Activated naive CD4-positive, alpha-beta T cell treated with anti-CD3 and anti-CD28 coated beads for 36 hours (primary cell): ENCODE results near the gene SLC19A1. TPM values are rescaled to one million over a fixed set of nuclear protein-coding genes. Genes with fewer than 3 reads are reported as not detected.

ENCODE experiments used
- CTCF ChIA-PET: fragments of 350-600 bp; sonication (Branson Sonifier 250); formaldehyde crosslinking; loops from one replicate; lab custom pipeline; 2021; ENCODE audit warnings: antibody characterized with exemption; lab: Charles Lee
- DNase-seq: peaks from one replicate; pipeline ENCODE4 v3.0.0-alpha.2; 2020
- H3K27ac Mint-ChIP-seq: one replicate; pipeline ENCODE4 v1.8.0; 2021; ENCODE audit warnings: mild to moderate bottlenecking, mixed read lengths
- H3K27me3 Mint-ChIP-seq: one replicate; pipeline ENCODE4 v1.8.0; 2021; ENCODE audit warnings: low read depth, mixed read lengths
- H3K36me3 Mint-ChIP-seq: one replicate; pipeline ENCODE4 v1.8.0; 2021; ENCODE audit warnings: low read depth, mixed read lengths
- H3K4me1 Mint-ChIP-seq: one replicate; pipeline ENCODE4 v1.8.0; 2021; ENCODE audit warnings: low read depth, mixed read lengths
- H3K4me3 Mint-ChIP-seq: one replicate; pipeline ENCODE4 v1.8.0; 2021; ENCODE audit warnings: mild to moderate bottlenecking, moderate library complexity, mixed read lengths
- H3K9me3 Mint-ChIP-seq: one replicate; pipeline ENCODE4 v1.8.0; 2021; ENCODE audit warnings: mixed read lengths
- intact Hi-C: fragments of 100-400 bp; cut with micrococcal nuclease; formaldehyde crosslinking; loops from one replicate; pipeline ENCODE4 v1.15.1; 2023
- total RNA-seq, 2 experiments: library from RNA; stranded (reverse); gene quantifications; one replicate each; pipeline ENCODE4 v1.2.3, GENCODE V29; 2021

SLC19A1 gene
- total RNA-seq, 2 experiments from 2014 or later, result 32.2 to 33.0 TPM

DNA sequence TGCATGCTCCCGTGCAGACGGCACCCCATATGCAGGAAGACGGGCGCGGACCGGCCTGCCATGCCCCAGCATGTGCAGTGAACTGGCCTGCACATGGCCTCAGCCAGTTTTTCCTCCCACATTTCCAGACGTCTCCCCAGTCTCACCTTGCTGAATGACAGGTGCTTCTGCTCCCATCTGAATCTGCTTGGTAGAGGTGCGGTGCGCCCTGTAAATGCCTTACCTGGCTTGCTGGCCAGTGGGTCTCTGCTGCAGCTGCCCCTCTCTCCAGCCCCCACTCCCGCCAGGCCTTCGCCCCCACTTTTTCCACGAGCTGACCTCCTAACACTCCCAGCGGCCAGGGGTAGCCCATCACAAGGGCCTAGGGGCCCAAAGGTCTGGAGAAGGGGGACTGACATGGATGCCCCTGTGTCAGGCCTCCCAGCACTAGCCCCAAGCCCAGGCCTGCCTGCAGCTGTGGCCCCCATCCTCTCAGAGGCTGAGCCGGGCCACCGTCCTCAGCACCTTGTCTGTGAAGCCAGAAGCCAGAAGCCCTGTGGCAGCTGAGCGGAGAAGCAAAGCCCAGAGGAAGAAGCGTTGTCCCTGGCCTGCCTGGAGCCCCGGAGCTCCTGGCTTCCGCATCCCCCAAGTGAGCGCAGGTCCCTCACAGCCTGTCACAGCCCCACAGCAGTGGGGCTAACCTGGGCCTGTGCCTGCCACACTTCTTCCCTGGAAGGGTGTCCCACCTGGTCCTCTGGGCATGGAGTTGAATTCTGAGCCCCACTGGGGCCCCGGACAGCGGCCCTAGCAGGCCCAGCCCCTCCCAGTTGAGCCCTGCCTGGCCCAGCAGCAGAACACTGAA is 3.7 kb upstream of the SLC19A1 start:
- CTCF ChIA-PET, result no interaction called here
- peaks cover 1% of the 10 kb centered on the region for H3K36me3 Mint-ChIP-seq
- intact Hi-C loops, result no loop called here
- H3K27me3 Mint-ChIP-seq, result no peaks in the 10 kb centered on the region
- no peak overlapping the region for H3K4me3 Mint-ChIP-seq
- peaks cover 19% of the 10 kb centered on the region for H3K4me1 Mint-ChIP-seq
- no peaks in the 10 kb centered on the region for H3K9me3 Mint-ChIP-seq
- H3K27ac Mint-ChIP-seq, result no peak overlapping the region
- no peak for DNase-seq

DNA sequence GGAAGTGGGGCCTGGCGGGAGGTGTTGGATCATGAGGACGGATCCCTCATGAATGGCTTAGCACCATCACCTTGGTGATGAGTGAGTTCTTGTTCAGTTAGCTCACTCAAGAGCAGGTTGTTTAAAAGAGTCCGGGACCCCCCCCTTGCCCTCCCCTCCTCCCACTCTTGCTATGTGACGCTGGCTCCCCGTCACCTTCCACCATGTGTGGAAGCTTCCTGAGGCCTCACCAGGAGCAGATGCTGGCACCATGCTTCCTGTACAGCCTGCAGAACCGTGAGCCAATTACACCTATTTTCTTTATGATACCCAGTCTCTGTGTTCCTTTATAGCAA is 3.0 kb upstream of the SLC19A1 start:
- CTCF ChIA-PET, result no interaction called here
- no peak overlapping the region for H3K4me3 Mint-ChIP-seq
- peaks cover 4% of the 10 kb centered on the region for H3K36me3 Mint-ChIP-seq
- H3K9me3 Mint-ChIP-seq, result no peaks in the 10 kb centered on the region
- DNase-seq, result no peak
- H3K27me3 Mint-ChIP-seq, result no peaks in the 10 kb centered on the region
- H3K27ac Mint-ChIP-seq, result no peak overlapping the region
- peaks cover 18% of the 10 kb centered on the region for H3K4me1 Mint-ChIP-seq
- intact Hi-C loops, result no loop called here

DNA sequence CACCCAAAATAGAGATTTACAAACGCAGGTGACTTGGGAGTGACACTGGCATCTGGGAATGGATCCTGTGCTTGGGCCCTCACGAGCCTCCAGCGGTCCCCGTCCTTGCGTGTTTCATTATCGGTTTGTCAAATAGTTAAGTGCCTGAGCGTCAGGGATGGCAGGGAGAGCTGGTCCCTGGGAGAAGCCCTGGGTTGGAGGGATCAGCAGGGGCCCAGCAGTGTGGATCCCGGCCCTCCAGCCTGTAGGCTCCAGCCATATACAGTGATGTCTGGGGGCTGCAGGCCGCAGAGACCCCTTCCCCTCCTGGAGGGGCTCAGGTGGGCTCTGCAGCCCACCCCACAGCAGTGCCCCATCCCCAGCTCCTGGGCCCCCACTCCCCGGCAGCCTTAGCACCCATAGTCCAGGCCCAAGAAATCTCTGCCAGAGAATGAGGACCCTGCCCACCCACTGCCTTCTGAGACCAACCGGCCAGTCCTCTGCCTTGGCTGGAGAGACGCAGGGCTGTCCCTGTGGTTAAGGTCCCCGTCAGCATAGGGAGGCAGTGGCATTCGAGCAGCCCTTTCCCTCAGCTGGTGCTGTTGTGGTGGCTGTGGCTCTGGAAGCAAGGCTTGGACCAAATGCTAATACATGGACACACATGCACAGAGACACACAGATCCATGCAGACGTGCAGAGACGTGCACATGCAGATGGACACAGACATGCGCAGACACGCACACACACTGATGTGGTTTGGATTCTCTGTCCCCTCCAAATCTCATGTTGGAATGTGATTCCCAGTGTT is 2.4 kb upstream of the SLC19A1 start:
- no peak for DNase-seq
- no peaks in the 10 kb centered on the region for H3K9me3 Mint-ChIP-seq
- H3K27ac Mint-ChIP-seq, result no peak overlapping the region
- CTCF ChIA-PET, result no interaction called here
- intact Hi-C loops, result no loop called here
- H3K4me1 Mint-ChIP-seq, result peaks cover 22% of the 10 kb centered on the region
- peaks cover 4% of the 10 kb centered on the region for H3K36me3 Mint-ChIP-seq
- no peaks in the 10 kb centered on the region for H3K27me3 Mint-ChIP-seq
- no peak overlapping the region for H3K4me3 Mint-ChIP-seq

DNA sequence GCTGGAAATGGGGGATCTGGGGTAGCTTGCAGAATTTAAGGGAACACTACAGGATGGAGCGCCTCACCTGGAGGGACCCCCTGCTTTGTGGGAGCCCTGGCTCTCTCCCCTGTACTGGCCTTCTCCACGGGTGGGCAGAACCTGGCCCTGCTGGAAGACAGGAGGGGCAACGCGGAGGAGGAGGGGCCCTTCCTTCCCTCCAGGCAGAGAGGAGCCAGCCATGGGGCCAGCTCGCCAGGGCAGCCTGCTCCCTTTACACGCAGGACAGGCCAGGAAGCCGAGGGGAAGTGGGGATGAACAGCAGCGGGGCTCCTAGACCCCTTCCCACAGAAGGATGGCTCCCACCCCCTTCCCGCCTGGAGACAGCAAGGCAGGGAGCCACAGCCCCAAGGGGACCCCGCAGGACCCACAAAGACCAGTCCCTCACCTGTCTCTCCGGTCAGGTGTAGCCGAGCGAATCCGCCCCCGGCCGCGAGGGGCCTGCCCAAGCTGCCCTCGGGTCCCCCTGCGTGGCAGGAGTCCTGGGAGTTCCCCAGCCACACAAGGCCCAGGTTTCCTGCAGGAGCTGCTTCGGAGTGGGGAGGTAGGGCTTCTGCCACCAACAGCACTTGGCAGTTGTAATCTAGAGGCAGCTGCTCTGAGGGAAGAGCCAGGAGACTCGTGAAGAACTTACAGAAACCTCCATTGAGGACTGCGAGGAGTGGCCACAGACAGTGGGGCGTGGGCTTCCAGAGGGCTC is 1.6 kb upstream of the SLC19A1 start:
- H3K9me3 Mint-ChIP-seq, result no peaks in the 10 kb centered on the region
- DNase-seq, result peak; percentile 3
- H3K36me3 Mint-ChIP-seq, result peaks cover 4% of the 10 kb centered on the region
- intact Hi-C loops, result loop anchor here (2.0 kb wide), 1 partner anchor 49 kb away; no protein-coding TSS in a partner anchor
- CTCF ChIA-PET, result no interaction called here
- H3K4me3 Mint-ChIP-seq, result peak overlapping the region; percentile 69
- peak overlapping the region; percentile 59 for H3K27ac Mint-ChIP-seq
- H3K4me1 Mint-ChIP-seq, result peaks cover 22% of the 10 kb centered on the region
- H3K27me3 Mint-ChIP-seq, result no peaks in the 10 kb centered on the region

DNA sequence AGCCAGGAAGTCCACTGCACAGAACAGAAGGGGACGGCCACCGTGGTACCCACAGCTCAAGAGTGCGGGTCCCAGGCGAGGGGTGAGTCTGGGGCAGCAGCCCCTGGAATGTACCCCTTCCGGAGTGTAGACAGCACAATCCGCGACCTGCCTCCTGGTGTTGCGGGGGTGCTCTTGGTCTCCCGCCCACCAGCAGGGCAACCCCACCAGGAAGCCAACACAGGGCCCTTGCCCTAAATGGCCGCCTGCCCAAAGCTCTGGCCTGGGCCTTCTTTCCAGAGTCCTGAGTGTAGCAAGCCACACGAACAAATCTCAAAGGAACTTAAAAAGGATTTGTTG is 1.1 kb upstream of the SLC19A1 start:
- intact Hi-C loops, result loop anchor here (2.0 kb wide), 1 partner anchor 49 kb away; no protein-coding TSS in a partner anchor
- H3K4me1 Mint-ChIP-seq, result peaks cover 22% of the 10 kb centered on the region
- peak overlapping the region; percentile 59 for H3K27ac Mint-ChIP-seq
- DNase-seq, result peak; percentile 4
- no peaks in the 10 kb centered on the region for H3K9me3 Mint-ChIP-seq
- H3K36me3 Mint-ChIP-seq, result peaks cover 4% of the 10 kb centered on the region
- H3K4me3 Mint-ChIP-seq, result peak overlapping the region; percentile 69
- CTCF ChIA-PET, result no interaction called here
- no peaks in the 10 kb centered on the region for H3K27me3 Mint-ChIP-seq

DNA sequence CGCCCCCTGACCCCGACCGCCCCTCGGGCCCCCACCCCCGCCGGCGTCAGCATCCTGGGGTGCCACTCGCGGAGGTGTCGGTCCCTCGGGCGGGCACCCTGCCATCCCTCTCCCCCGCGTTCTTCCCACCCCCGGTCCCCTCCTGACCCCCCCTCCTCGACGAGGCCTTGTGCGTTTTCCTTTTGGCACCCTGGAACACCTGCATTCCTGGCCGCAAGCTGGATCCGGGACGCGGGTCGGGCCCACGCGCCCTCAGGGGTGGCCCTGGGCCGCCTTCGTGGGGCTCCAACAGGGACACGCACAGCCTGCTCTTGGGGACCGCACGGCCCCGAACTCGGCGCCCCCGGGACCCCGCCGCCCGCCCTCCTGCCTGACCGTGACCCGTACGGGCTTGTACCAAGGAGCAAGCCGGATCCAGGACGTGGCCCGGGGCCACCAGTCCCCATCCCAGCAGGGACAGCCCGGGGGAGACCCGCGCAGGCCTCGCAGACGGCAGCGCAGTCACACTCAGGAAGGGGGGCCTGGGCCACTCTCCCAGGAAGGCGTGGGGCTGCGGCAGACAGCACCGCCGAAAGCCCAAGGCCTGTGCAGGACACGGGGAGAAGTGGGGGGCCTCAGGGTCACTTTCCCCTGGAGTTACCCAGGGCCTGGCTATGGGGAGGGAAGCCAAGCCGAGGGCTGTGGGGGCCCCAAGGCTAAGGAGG is 579 bp upstream of the SLC19A1 start:
- peak; percentile 41 for DNase-seq
- intact Hi-C loops, result loop anchor here (1.0 to 2.0 kb wide), 2 partner anchors 7 to 50 kb away; no protein-coding TSS in a partner anchor
- H3K27ac Mint-ChIP-seq, result peak overlapping the region; percentile 56
- H3K36me3 Mint-ChIP-seq, result peaks cover 4% of the 10 kb centered on the region
- peak overlapping the region; percentile 69 for H3K4me3 Mint-ChIP-seq
- peaks cover 22% of the 10 kb centered on the region for H3K4me1 Mint-ChIP-seq
- no peaks in the 10 kb centered on the region for H3K27me3 Mint-ChIP-seq
- CTCF ChIA-PET, result no interaction called here
- H3K9me3 Mint-ChIP-seq, result no peaks in the 10 kb centered on the region

DNA sequence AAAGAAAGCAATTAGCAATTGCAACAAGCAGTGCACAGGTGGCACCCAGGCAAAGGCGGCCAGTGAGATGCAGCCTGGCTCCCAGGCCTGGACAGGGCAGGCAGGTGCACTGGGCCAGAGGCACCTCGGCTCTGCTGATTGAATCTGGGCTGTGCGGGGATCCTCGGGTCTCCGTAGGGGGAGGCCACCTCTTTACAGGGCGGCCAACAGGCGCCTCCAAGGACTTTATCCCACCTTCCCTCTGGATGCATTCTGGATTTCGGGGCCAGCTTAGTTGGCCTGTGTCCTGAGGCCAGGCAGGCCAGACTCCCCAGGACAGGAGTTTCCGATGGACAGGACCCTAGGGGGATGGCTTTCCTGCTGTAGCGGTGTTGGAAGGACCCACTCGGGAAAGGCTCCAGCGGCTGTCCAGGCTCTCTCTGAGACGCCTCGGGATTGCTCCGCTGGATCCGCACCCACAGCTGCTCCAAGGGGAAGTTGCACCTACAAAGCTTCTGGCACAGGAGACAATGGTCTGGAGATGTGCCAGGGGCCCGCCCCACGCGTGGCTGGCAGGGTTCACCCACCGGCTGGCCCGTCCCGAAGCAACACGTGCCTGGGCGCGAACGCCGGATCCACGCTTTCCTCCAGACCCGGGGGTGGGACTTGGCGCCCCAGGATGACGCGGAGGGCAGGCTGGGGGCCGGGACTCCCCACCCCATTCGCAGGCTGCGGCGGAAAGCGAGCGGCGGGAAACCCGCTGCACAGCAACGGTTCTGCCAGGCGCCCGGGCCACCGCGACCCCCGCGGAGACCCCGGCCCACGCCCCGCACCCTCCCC is 810 bp downstream of the SLC19A1 start:
- intact Hi-C loops, result loop anchor here (1.0 to 2.0 kb wide), 2 partner anchors 9 to 51 kb away; no protein-coding TSS in a partner anchor
- Mint-ChIP-seq H3K36me3 (peaks cover 4% of the 10 kb centered on the region), H3K4me1 (peaks cover 22% of the 10 kb centered on the region), H3K27ac (peak overlapping the region; percentile 77), H3K27me3 (no peaks in the 10 kb centered on the region), H3K9me3 (no peaks in the 10 kb centered on the region), H3K4me3 (peak overlapping the region; percentile 74)
- peak; percentile 85 for DNase-seq
- CTCF ChIA-PET, result no interaction called here

DNA sequence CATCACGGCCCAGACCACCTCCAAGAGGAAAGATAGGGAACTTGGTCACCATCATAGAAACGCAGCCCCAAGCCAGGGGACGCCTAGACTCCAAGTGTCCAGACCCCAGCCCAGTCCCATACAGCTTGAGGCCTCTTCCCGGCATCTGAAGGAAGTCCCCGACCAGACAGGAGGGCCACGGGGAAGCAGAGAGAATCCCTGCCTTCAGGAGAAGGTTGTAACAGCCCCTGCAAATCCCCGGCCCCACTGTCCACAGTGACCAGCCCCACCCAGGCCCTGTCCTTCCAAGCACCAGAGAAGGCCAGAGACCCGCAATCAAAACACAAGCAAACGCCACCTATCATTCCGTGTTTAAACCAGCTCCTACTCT is 1.7 kb downstream of the SLC19A1 start:
- peak; percentile 3 for DNase-seq
- peak overlapping the region; percentile 50 for H3K27ac Mint-ChIP-seq
- CTCF ChIA-PET, result no interaction called here

DNA sequence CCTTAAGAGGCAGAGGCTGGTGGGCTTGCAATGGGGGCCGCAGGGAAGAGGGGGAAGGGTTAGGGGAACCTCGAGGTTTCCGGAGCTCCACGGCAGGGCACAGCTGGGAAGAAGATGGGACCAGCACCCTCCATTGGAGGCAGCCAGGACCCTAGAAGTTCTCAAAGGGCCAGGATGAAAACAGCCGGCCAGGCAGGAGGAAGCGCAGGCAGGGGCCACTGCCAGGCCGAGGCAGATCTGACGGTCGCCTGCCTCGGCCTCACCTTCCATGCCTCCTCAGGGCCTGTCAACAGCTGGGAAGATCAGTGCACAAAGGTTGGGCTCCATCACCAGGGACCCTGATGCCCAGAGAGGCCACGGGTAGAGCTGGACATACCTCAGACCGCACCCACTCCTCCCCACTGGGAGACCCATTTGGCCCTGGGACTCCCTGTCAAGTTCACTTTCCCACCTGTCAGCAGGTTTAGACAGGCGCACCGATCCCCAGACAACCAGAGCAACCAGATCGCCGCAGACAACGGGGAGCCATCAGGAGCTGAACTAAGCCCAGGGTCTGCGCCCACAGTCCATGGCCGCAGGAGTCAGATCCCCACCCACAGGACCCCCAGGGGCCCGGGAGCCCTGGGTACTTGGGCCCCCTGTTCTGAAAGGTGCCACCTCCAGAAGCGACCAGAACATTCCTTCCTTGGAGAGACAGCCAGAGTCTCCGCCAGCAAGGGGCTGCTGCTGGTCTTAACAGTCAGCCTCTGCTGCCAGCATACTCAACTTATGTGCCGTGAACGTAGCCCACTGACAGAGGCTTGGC is 2.2 kb downstream of the SLC19A1 start:
- H3K36me3 Mint-ChIP-seq, result peaks cover 11% of the 10 kb centered on the region
- DNase-seq, result peak; percentile 5
- intact Hi-C loops, result no loop called here
- H3K4me1 Mint-ChIP-seq, result peaks cover 27% of the 10 kb centered on the region
- peak overlapping the region; percentile 74 for H3K4me3 Mint-ChIP-seq
- H3K9me3 Mint-ChIP-seq, result no peaks in the 10 kb centered on the region
- CTCF ChIA-PET, result no interaction called here
- peak overlapping the region; percentile 50 for H3K27ac Mint-ChIP-seq
- H3K27me3 Mint-ChIP-seq, result no peaks in the 10 kb centered on the region

More for the DNA sequence above, 1.7 kb downstream of the SLC19A1 start:
- Mint-ChIP-seq H3K4me3 (peak overlapping the region; percentile 74), H3K36me3 (peaks cover 11% of the 10 kb centered on the region), H3K9me3 (no peaks in the 10 kb centered on the region), H3K27me3 (no peaks in the 10 kb centered on the region), H3K4me1 (peaks cover 24% of the 10 kb centered on the region)
- intact Hi-C loops, result no loop called here

DNA sequence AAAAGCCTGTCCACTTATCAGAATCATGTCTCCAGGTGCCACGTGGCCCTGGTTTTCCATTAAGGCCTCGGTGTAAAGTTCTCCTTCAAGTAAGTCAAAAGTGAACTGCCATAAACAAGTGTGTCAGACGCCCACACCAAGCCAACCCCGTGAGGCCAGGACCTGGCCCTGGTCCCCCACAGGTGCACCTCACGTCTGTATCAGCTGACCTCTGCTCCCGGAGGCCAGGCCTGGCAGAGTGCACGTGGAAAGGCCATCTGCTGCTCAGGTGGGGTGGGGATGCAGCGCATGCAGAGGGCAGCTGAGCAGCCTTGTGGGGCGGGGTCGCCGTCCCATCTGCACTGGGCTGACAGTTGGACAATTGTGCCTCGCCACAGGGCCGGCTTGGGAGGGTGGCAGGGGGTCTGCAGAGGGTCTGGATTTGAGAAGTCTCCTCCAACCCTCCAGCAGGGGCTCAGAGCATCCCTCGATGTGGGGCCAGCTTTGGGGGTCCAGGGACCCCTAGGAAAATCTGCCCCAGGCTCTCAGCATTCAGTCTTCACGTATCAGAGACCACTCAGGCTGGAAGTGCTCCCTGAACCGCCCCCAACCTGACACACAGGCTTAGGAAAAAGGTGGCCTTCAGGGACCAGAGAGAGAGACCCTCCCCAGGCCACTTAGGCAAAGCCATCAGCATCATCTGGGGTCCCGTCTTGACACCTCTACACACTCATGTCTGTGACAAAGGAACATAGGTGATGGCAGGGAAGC is 3.0 kb downstream of the SLC19A1 start:
- peak; percentile 3 for DNase-seq
- H3K4me3 Mint-ChIP-seq, result no peak overlapping the region
- no peaks in the 10 kb centered on the region for H3K27me3 Mint-ChIP-seq
- H3K36me3 Mint-ChIP-seq, result peaks cover 11% of the 10 kb centered on the region
- CTCF ChIA-PET, result no interaction called here
- H3K27ac Mint-ChIP-seq, result no peak overlapping the region
- peaks cover 32% of the 10 kb centered on the region for H3K4me1 Mint-ChIP-seq
- intact Hi-C loops, result no loop called here
- H3K9me3 Mint-ChIP-seq, result no peaks in the 10 kb centered on the region
